Stomach (tissue), 4 donors: Measurements from ENCODE around the gene GTF2I.

ENCODE experiments used
- POLR2A ChIP-seq, 4 donors: fragments of 450-650 bp; IDR thresholded peaks; one replicate each; pipeline ENCODE4 v1.6.1; 2016; ENCODE audit warnings: antibody characterized with exemption in 4 of 4, control low read depth in 2 of 4, mild to moderate bottlenecking in 1 of 4, moderate library complexity in 1 of 4
- TF ChIP-seq, protein P1 (sequence below), 7 experiments: fragments of 450-650 bp in 4 of 7; fragments of 200-600 bp in 3 of 7; sonication (generic) in 3 of 7; IDR thresholded peaks; one replicate each; pipeline ENCODE4 v1.5.1; 2016 to 2019; ENCODE audit warnings: antibody characterized with exemption in 7 of 7, control low read depth in 2 of 7, mild to moderate bottlenecking in 1 of 7

- TF ChIP-seq, protein P1, sequence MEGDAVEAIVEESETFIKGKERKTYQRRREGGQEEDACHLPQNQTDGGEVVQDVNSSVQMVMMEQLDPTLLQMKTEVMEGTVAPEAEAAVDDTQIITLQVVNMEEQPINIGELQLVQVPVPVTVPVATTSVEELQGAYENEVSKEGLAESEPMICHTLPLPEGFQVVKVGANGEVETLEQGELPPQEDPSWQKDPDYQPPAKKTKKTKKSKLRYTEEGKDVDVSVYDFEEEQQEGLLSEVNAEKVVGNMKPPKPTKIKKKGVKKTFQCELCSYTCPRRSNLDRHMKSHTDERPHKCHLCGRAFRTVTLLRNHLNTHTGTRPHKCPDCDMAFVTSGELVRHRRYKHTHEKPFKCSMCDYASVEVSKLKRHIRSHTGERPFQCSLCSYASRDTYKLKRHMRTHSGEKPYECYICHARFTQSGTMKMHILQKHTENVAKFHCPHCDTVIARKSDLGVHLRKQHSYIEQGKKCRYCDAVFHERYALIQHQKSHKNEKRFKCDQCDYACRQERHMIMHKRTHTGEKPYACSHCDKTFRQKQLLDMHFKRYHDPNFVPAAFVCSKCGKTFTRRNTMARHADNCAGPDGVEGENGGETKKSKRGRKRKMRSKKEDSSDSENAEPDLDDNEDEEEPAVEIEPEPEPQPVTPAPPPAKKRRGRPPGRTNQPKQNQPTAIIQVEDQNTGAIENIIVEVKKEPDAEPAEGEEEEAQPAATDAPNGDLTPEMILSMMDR (IDR thresholded peaks at IDR 0.05): no peak
- TF ChIP-seq POLR2A (IDR thresholded peaks at IDR 0.05): no peak
Measured at GRCh38 chr7:74665296-74665938, 7.9 kb downstream of the GTF2I start.
